HG03139 (cell line): ENCODE results near the gene CTNND2.

Source experiments
- ATAC-seq: cut with Tn5 transposase; IDR thresholded peaks from one replicate; pipeline ENCODE4 v1.9.1; 2021; ENCODE audit not compliant: unreplicated experiment

Gene CTNND2

GRCh38 chr5:11197726-11198125, 706.5 kb downstream of the CTNND2 start:
- no peak for ATAC-seq

DNA sequence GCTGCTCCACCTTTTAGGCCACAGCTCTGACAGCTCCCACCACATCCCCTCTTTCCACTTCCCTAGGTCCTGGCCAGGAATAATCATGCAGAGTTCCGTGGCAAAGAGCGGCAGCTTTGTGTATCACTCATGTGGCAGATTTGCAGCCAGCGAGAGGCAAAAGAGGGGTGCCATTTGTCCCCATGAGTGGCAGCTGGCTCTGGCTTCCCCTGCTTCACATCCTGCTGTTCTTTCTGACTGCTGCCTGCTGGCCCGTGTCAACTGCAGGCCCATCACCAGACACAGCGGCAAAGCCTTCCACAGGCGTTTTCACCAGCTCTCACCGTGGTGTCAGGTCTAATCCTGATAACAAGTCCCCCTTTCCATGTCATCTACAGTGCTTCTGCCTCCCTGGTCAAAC, 712.6 kb downstream of the CTNND2 start:
- ATAC-seq, result no peak

DNA sequence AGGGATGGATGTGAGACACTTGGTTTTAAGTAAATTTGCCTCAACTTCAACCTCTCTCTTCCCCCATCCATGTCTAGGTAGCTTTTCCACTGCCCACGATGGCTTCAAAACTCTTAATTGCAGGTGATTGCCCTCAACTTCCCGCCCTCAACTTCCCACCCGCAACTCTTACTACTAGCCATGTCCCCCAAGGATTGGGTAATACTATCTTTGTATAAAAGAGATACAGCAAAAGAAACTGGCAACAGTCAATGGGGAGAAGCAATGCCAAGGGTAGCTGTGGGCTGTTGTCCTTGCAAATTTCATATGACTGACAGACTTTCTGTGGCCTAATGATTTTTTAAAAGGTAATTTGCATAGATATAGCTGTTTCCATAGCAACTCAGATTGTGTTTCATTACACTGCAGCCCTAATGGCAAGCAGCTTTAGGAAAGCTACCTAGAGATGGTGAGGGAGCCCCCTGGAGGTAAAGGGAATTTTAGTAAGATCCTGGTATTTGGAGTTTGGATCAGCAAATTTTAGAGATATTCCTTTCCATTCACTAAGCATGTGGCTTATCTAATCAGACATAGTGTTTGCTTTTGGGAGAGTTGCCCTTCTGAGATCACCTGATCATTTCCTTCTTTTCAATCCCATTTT, 721.7 kb downstream of the CTNND2 start:
- no peak for ATAC-seq

GRCh38 chr5:11181940-11182339, 722.3 kb downstream of the CTNND2 start:
- ATAC-seq, result no peak

DNA sequence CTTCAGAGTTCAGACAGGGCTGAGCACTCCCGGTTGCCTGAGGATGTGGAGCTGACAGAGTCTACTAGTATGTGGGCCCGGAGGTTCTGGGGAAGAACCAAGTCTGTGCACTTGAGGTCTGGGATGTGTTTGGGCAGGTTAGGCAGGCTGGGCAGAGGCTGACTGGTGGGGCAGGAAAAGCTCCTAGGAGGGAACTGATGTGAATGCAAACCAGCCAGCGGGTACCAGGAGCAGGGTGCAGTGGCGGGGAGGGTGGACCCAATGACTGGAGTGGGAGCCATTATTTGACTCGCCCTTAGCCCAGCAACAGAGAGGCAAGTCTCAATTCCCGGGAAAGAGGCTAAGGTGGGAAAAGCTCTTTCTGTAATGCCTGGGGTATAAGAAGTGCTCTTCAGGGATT, 723.4 kb downstream of the CTNND2 start:
- no peak for ATAC-seq

DNA sequence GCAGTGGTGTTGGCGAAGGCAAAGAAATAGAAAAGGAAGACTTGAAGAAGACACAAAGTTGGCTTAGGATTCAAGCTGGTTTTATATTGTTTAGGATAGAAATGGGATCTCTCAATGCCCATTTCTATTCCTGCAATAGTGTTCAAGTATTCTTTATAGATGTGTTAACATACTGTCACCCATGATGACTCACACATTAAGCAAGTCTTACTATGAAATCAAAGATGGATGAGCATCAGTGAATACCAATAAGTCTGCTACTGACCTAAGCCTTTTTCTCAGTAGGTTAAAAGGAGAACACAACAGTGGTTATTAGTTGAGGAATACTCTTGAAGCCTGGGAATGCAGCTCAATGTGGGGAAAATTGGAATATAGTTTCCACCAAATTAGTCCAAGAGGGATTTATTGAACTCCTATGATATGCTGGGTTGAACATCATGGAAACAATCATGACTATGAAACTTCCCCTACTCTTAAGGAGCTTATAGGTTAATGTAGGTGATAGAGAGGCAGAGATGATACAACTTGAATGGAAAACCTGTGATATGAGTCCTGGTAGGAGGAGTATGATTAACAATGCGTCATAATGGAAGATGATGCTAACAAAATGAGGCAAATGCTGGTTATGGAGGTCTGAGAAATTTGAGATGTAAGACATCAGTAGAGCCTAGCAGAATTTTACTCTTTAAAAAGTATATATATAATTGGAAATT, 726.1 kb downstream of the CTNND2 start:
- no peak for ATAC-seq

DNA sequence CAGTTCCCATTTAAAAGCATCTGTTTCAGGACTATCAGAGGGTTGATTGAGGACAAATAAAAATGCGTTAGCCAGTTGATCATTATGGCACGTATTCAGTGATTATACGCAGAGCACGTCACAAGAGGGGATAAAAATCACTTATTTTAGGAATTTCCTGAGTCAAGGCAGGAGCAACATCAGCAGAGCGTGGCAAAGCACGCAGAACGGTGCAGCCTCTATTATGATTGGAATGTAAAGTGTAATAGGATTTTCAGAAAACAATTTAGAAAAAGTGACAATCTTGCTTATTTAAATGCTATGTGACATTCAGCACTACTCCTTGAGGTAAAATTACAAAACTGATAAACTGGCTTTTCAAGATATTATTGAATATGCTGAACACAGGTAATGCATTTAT, 729.7 kb downstream of the CTNND2 start:
- no peak for ATAC-seq

GRCh38 chr5:11172484-11172883, 731.8 kb downstream of the CTNND2 start:
- no peak for ATAC-seq

DNA sequence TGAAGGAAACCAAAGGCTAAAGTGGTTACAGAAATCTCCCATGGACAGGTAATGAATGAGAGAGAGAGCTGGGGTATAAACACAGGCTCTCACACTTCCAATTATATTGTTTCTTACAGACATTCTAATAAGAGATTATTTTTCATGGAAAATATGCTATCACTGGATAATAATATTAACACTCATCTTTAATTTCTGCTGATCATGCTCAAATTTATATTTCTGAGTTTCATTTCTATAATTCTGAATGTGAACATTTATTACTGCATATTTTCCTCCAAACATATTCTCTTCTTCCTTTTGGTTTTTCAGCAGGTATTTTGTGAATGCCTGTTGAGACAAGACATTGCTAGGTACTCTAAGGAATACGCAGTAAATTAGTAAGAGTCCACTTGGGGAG, 733.0 kb downstream of the CTNND2 start:
- no peak for ATAC-seq

DNA sequence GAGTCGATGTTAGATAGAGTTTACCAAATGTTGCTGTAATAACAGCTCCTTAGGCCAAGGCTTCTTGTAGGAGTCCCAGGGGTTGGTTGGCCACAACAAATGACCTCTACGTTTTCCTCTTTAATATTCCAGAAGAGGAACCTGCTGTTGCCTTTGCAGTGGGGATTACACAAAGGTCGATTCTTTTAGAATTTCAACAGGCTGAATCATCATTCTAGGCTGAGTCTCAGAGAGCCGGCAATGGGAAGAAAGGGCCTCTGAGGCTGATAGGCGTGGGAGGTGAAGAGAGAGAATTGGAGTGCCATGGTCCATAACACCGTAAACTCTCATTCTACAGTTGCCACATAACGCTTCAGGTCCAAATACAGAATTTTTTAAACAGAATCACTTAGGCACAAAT, 737.3 kb downstream of the CTNND2 start:
- no peak for ATAC-seq

DNA sequence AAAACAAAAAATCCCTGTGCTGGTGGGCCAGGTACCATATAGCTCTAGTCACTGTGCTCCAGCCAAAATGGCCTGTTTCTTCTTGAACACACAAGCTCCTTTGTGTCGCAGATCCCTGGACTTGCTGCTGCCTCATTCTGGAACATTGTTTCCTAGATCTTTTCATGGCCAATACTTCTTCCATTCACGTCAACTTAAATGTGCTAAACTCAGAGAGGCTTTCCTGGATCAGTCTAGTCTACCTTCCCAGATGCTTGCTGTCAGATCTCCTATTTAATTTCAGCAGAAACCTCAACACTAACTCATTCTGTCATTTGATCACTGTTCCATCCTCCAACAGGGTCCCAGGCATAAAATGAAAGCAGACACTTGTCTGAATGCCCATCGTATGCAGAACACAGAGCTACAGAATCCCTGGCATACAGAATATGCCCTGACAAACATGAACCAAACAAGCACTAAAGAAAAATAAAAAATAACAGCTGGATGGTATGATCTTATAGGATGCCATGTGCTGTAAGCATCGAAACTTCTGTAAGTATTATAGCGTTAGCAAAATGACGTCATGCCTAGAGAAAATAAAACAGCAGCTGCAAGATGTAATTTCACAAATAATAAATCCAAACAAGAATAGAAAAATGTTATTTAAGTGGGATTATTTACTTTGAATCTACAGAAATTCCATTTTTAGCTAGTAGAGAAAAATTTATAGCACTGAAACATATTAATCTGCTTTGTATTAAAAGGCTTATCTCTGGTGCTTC, 739.5 kb downstream of the CTNND2 start:
- no peak for ATAC-seq

DNA sequence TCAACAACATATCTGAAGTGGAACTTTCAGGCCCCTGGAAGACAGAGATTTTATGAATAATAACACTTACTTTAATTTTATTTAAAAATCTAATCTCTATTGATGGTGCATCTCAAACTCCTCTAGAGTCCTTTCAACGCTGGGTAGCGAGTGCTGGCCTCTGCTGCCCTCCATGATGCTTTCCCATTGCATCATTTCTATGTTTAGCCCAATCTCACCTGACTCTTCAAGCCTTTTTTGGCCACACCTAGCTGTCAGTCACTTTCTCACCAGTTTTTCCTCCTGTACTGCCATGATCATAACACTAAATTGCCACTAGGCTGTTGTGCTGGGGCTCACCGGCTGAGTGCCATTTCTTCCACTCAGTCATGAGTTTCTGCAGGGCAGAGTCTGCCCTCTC, 747.1 kb downstream of the CTNND2 start:
- ATAC-seq, result no peak

DNA sequence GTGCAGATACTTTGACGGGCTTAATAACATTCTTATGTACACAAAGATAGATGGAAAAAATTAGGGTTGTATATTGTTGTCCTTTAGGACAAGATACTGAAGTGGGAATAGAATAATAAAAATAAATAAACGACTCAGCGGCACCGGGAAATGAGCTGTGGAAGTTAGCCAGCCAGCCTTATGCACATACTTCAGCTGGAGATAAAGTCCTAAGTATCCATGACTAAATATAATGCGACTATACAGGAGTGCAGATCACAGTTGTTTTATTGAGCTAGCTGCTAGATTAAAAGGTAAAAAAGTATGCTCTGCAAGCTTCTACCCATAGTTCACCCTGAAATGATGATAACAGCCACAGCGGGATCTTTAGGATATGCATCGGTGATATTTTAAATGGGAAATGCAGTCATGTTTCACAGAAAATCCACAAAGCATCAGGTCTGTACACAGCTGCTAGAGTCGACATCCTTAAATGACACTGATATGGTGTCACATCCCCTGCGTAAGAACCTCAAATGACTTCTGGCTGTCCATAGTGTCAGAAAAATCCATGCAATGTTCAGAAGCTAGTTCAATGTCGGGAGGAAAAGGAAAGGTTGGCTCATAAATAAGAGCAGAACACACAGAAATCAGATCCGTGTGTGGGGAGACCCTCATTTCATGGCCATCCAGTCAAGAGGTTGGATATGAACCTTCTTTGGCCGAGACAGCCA, 750.4 kb downstream of the CTNND2 start:
- ATAC-seq, result no peak

GRCh38 chr5:11152368-11152767, 751.9 kb downstream of the CTNND2 start:
- no peak for ATAC-seq

GRCh38 chr5:11150976-11151375, 753.3 kb downstream of the CTNND2 start:
- no peak for ATAC-seq

DNA sequence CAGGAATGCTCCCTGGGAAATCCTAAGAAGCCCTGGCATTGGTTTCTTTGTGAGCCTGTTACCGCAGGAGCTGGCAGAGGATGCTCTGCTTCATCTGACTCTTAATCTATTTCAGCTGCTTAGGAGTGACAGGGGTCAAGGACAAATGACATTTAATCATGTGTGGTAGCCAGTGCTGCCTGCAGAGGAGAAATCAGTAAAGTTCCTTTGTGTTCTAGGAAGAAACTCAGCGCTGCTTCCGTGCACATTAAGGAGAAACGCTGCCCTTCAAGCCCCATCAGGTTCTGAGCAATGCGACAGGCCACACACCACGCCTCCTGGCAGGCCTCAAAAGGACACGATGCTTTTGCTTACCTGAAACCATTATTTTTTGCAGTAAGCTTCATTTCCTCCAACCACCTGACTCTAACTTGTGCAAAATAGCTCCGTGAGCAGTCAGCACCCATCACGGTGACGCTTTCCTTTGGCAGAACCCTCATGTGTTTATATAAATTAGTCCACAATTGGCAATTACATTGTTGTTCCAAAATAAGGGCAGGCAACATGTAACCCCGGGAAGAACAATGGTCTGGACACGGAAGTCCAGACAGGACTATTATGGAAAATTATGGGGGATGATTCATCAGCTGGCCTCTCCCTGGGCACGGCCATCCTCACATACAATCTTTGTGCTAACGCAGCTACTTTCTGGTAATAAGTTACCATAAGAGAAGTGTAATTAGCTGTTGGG, 755.3 kb downstream of the CTNND2 start:
- ATAC-seq, result no peak

- ATAC-seq, result no peak
Measured at GRCh38 chr5:11146171-11146570, 758.1 kb downstream of the CTNND2 start.

DNA sequence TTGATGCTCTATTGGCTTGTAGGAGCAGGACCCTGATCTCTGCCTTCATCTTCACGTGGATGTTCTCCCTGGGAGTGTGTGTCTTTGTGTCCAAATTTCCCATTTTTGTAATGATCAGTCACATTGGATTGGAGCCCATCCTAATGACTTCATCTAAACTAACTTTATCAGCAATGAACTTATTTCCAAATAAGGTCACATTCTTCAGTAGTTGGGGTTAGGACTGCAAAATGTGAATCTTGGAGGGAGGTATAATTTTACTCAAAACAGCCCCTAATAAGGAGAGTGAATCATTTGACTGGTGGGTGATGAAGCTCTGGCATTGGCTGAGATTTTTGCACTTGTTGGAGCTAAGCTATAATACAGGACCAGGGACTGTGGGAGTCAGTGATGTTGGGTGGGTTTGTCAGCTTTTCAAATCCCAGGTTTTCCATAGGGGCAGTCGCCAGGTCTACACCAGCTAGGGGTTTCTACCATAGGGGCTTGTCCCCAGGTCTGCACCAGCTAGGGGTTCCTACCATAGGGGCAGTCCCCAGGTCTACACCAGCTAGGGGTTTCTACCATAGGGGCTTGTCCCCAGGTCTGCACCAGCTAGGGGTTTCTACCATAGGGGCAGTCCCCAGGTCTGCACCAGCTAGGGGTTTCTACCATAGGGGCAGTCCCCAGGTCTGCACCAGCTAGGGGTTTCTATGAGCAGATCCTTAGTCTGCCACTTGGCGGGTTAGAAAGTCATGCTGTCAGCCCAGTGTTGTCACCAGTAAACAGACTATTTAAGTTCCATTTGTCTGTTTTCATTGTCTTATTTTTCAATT, 760.6 kb downstream of the CTNND2 start:
- ATAC-seq, result no peak

- ATAC-seq, result no peak
Measured at GRCh38 chr5:11139217-11139865, 764.9 kb downstream of the CTNND2 start.

DNA sequence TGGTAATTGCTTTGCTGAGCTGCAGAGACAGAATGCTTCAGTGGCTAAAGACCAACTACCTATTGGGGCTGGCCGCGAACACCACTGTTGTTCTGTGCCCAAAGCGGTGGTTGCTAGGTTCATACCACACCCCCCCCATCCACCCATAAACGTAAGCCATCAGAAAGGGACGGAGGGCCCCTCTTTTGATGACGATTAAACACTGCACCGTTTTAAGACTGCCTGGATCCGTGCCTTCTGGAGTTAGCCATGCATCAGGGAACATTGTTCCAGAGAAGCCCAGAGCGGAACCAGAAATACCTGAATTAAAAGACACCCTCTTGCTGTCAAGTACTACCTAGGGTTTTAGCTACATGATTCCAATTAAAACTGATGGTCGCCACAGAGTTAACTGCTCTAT, 774.1 kb downstream of the CTNND2 start:
- ATAC-seq, result no peak
